DND-41 (cell line): Measurements from ENCODE around the gene NBEAL2.

Experiments
- EZH2 ChIP-seq: IDR thresholded peaks from 3 replicates; pipeline ENCODE4 v1.6.1; 2012; ENCODE audit warnings: borderline replicate concordance, low read depth, mild to moderate bottlenecking, moderate library complexity, low read length, inconsistent platforms; ENCODE audit not compliant: severe bottlenecking
- TF ChIP-seq, protein P1 (sequence below): IDR thresholded peaks from 2 replicates; pipeline ENCODE4 v1.5.1; 2012; ENCODE audit warnings: borderline replicate concordance, low read length, moderate library complexity, mild to moderate bottlenecking; ENCODE audit not compliant: poor library complexity, severe bottlenecking; ENCODE audit errors: extremely low read depth

DNA sequence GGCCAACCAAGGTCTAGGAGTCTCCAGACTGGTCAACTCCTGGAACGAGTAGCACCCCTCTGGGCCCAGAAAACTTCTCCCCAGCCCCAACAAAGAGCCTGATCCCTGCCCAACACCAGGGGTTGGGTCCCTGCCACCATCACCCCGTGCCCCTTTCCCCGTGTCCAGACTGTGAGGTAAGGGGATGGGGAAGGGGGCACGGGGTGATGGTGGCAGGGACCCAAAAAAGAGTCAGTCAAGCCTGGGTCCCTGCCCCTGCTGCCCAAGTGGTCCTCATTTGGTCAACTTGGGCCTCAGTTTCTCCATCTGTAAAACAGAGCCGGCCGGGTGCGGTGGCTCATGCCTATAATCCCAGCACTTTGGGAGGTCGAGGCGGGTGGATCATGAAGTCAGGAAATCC lies 1.1 kb upstream of the NBEAL2 start:
- TF ChIP-seq, protein P1, sequence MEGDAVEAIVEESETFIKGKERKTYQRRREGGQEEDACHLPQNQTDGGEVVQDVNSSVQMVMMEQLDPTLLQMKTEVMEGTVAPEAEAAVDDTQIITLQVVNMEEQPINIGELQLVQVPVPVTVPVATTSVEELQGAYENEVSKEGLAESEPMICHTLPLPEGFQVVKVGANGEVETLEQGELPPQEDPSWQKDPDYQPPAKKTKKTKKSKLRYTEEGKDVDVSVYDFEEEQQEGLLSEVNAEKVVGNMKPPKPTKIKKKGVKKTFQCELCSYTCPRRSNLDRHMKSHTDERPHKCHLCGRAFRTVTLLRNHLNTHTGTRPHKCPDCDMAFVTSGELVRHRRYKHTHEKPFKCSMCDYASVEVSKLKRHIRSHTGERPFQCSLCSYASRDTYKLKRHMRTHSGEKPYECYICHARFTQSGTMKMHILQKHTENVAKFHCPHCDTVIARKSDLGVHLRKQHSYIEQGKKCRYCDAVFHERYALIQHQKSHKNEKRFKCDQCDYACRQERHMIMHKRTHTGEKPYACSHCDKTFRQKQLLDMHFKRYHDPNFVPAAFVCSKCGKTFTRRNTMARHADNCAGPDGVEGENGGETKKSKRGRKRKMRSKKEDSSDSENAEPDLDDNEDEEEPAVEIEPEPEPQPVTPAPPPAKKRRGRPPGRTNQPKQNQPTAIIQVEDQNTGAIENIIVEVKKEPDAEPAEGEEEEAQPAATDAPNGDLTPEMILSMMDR: no peak
- no peak for TF ChIP-seq EZH2
